Chondrocyte (in vitro differentiated cells): ENCODE data around the gene RTN4RL2. TPM values are rescaled to one million over a fixed set of nuclear protein-coding genes. Genes with fewer than 3 reads are reported as not detected.

Experiments used
- DNase-seq: peaks from one replicate; pipeline ENCODE4 v3.0.0; 2021; ENCODE audit warnings: mixed read lengths, low spot score
- H3K27ac Mint-ChIP-seq: one replicate; pipeline ENCODE4 v1.8.0; 2021; ENCODE audit warnings: mild to moderate bottlenecking, moderate library complexity, mixed read lengths; ENCODE audit not compliant: unreplicated experiment
- H3K27me3 Mint-ChIP-seq: 2 replicates; pipeline ENCODE4 v1.8.0; 2021; ENCODE audit warnings: low read depth, mixed read lengths
- H3K36me3 Mint-ChIP-seq: 2 replicates; pipeline ENCODE4 v1.8.0; 2021; ENCODE audit warnings: low read depth, mixed read lengths
- H3K4me1 Mint-ChIP-seq: 2 replicates; pipeline ENCODE4 v1.8.0; 2021; ENCODE audit warnings: low read depth, mild to moderate bottlenecking, mixed read lengths
- H3K4me3 Mint-ChIP-seq: one replicate; pipeline ENCODE4 v1.8.0; 2021; ENCODE audit warnings: mild to moderate bottlenecking, moderate library complexity, mixed read lengths; ENCODE audit not compliant: unreplicated experiment
- H3K9me3 Mint-ChIP-seq: 2 replicates; pipeline ENCODE4 v1.8.0; 2021; ENCODE audit warnings: low read depth, mixed read lengths
- total RNA-seq: library from RNA; stranded (reverse); gene quantifications from 3 replicates; pipeline ENCODE4 v1.2.1, GENCODE V29; 2021
- TF ChIP-seq, protein P1 (sequence below): fragments of 200-600 bp; sonication (generic); IDR thresholded peaks from 2 replicates; pipeline ENCODE4 v1.5.0; 2021; ENCODE audit warnings: antibody characterized with exemption, mild to moderate bottlenecking, moderate library complexity

RTN4RL2 gene
- total RNA-seq, 1 donor from 2014 or later, result 0.57 TPM

DNA sequence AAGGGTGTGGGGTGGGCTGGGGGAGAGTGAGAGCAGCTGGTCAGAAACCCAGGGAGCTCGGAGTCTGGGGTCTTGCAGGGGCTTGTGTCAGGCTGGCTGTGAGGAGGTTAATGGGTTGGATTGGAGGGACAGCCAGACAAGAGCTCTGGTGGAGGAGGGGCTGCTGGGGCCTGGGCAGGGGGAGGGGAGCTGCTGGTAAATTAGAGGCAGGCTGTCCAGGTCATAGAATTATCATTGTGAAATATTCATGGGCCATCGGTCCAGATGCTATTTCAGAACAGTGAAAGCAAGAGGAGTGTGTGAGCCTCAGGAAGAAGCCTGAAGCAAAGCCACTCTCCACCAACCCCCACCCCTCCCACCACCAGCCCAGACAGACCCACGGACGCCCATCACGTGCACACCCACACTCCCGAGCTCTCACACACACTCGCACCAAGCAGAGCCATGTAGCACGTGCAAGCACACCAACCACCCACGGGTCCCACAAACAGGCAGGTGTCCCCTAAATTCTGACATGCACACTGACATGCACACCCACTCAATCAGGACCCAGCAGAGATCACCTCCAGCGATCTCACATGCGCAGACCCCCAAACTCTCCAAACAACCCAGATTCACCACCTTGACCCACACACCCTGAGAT, 18.8 kb downstream of the RTN4RL2 start:
- H3K27me3 Mint-ChIP-seq, result peaks cover 72% of the 10 kb centered on the region
- no peak overlapping the region for H3K27ac Mint-ChIP-seq
- H3K36me3 Mint-ChIP-seq, result no peaks in the 10 kb centered on the region
- H3K9me3 Mint-ChIP-seq, result no peaks in the 10 kb centered on the region
- TF ChIP-seq, protein P1, sequence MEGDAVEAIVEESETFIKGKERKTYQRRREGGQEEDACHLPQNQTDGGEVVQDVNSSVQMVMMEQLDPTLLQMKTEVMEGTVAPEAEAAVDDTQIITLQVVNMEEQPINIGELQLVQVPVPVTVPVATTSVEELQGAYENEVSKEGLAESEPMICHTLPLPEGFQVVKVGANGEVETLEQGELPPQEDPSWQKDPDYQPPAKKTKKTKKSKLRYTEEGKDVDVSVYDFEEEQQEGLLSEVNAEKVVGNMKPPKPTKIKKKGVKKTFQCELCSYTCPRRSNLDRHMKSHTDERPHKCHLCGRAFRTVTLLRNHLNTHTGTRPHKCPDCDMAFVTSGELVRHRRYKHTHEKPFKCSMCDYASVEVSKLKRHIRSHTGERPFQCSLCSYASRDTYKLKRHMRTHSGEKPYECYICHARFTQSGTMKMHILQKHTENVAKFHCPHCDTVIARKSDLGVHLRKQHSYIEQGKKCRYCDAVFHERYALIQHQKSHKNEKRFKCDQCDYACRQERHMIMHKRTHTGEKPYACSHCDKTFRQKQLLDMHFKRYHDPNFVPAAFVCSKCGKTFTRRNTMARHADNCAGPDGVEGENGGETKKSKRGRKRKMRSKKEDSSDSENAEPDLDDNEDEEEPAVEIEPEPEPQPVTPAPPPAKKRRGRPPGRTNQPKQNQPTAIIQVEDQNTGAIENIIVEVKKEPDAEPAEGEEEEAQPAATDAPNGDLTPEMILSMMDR, result no peak
- H3K4me3 Mint-ChIP-seq, result no peak overlapping the region
- no peak for DNase-seq
- peaks cover 19% of the 10 kb centered on the region for H3K4me1 Mint-ChIP-seq

DNA sequence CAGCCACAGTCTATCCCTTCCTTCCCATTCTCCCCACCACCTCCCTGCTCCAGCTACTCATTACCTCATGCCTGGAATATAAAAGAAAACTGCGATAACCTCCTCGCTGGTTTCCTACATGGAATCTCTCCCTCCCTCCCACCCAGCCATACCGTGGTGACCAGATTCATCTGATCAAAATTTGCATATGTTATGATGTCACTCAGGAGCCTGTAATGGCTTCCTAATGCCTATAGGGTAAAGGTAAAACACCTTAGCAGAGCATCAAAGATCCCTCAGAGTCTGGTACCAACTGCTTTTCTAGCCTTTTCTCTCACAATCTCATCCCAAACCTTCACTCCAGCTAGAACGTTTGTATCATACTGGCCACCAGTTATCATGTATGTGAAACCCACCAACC, 19.6 kb downstream of the RTN4RL2 start:
- Mint-ChIP-seq H3K4me3 (no peak overlapping the region), H3K4me1 (peaks cover 19% of the 10 kb centered on the region), H3K27ac (no peak overlapping the region), H3K27me3 (peaks cover 68% of the 10 kb centered on the region), H3K9me3 (no peaks in the 10 kb centered on the region), H3K36me3 (no peaks in the 10 kb centered on the region)
- DNase-seq, result no peak
- TF ChIP-seq, protein P1, result no peak

- no peaks in the 10 kb centered on the region for H3K36me3 Mint-ChIP-seq
- H3K27ac Mint-ChIP-seq, result no peak overlapping the region
- TF ChIP-seq, protein P1, result peak; percentile 80
- H3K4me3 Mint-ChIP-seq, result no peak overlapping the region
- H3K27me3 Mint-ChIP-seq, result peaks cover 64% of the 10 kb centered on the region
- DNase-seq, result no peak
- H3K9me3 Mint-ChIP-seq, result no peaks in the 10 kb centered on the region
- peaks cover 19% of the 10 kb centered on the region for H3K4me1 Mint-ChIP-seq
Measured at GRCh38 chr11:57480409-57481137, 20.2 kb downstream of the RTN4RL2 start.

DNA sequence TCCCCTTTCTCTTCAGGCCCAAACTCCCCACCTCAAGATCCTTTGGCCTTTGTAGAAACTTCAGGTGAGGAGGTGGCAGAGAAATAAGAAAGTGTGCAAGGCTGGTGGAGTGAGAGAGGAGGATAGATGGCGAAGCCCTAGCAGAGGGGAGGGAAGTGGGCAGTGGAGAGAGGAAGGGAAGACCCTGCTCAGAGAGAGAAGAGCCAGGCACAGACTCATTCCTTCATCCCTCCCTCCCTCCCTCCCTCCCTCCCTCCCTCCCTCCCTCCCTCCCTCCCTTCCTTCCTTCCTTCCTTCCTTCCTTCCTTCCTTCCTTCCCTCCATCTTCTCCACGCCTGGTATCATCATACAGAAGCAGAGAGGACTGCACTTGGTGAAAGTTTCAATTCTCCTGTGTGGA, 21.0 kb downstream of the RTN4RL2 start:
- no peaks in the 10 kb centered on the region for H3K9me3 Mint-ChIP-seq
- H3K4me3 Mint-ChIP-seq, result no peak overlapping the region
- TF ChIP-seq, protein P1, result no peak

GRCh38 chr11:57481915-57482781, 21.8 kb downstream of the RTN4RL2 start:
- Mint-ChIP-seq H3K4me1 (peaks cover 9% of the 10 kb centered on the region), H3K9me3 (no peaks in the 10 kb centered on the region), H3K4me3 (no peak overlapping the region), H3K36me3 (no peaks in the 10 kb centered on the region), H3K27me3 (peaks cover 54% of the 10 kb centered on the region), H3K27ac (no peak overlapping the region)
- TF ChIP-seq, protein P1, result no peak
- no peak for DNase-seq

More for the DNA sequence above, 21.0 kb downstream of the RTN4RL2 start:
- peaks cover 14% of the 10 kb centered on the region for H3K4me1 Mint-ChIP-seq
- no peak for DNase-seq
- no peak overlapping the region for H3K27ac Mint-ChIP-seq
- H3K27me3 Mint-ChIP-seq, result peaks cover 59% of the 10 kb centered on the region
- no peaks in the 10 kb centered on the region for H3K36me3 Mint-ChIP-seq
